22Rv1 (cell line): ENCODE data around the gene CCDC148.

Experiments used
- H3K27ac ChIP-seq: fragments of 450-650 bp; 2 replicates; pipeline ENCODE4 v1.5.1; 2017
- CTCF ChIP-seq: fragments of 450-650 bp; IDR thresholded peaks from 2 replicates; pipeline ENCODE4 v1.5.1; 2017; ENCODE audit warnings: mild to moderate bottlenecking
- ZFX ChIP-seq: fragments of 450-650 bp; IDR thresholded peaks from 2 replicates; pipeline ENCODE4 v1.6.1; 2017; ENCODE audit warnings: antibody characterized with exemption, borderline replicate concordance

CCDC148 gene

GRCh38 chr2:158464426-158465281, 8.1 kb upstream of the CCDC148 start:
- peak; percentile 34; the same call in 1 of the 2 replicates for TF ChIP-seq CTCF
- no peak for TF ChIP-seq ZFX
- H3K27ac ChIP-seq: no peak overlapping the region

GRCh38 chr2:158463496-158464095, 7.0 kb upstream of the CCDC148 start:
- no peak for TF ChIP-seq CTCF
- no peak for TF ChIP-seq ZFX
- no peak overlapping the region for H3K27ac ChIP-seq

GRCh38 chr2:158460632-158461297, 4.2 kb upstream of the CCDC148 start:
- no peak for TF ChIP-seq CTCF
- H3K27ac ChIP-seq: no peak overlapping the region

GRCh38 chr2:158459161-158460003, 2.8 kb upstream of the CCDC148 start:
- no peak overlapping the region for H3K27ac ChIP-seq
- no peak for TF ChIP-seq ZFX
- no peak for TF ChIP-seq CTCF

GRCh38 chr2:158458617-158458920, 2.0 kb upstream of the CCDC148 start:
- peak overlapping the region; percentile 78 for H3K27ac ChIP-seq
- TF ChIP-seq CTCF (no peak), ZFX (no peak)

GRCh38 chr2:158457826-158458616, 1.5 kb upstream of the CCDC148 start:
- peak; percentile 31 for TF ChIP-seq CTCF
- TF ChIP-seq ZFX: no peak
- peak overlapping the region; percentile 78 for H3K27ac ChIP-seq
